Stimulated activated CD4-positive, alpha-beta T cell treated with anti-CD3 and anti-CD28 coated beads, Interleukin-1b, Interleukin-23, amount 100 ng/mL, for 24 hours (primary cell): ENCODE results near the gene MTX1.
"Not testable (repeated sequence)": the region's sequence is repeated elsewhere in the genome, so short reads cannot be mapped to it uniquely, and the experiment has no call there.

ENCODE experiments used
- DNase-seq, 4 experiments: peaks; one replicate each; pipeline ENCODE4 v3.0.0-alpha.2; 2020; ENCODE audit warnings: low read depth in 4 of 4, low spot score in 1 of 4

MTX1 gene, protein sequence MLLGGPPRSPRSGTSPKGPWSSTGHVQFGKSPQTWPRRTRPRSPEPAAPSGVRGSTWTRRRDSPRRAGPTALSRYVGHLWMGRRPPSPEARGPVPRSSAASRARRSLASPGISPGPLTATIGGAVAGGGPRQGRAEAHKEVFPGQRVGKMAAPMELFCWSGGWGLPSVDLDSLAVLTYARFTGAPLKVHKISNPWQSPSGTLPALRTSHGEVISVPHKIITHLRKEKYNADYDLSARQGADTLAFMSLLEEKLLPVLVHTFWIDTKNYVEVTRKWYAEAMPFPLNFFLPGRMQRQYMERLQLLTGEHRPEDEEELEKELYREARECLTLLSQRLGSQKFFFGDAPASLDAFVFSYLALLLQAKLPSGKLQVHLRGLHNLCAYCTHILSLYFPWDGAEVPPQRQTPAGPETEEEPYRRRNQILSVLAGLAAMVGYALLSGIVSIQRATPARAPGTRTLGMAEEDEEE

DNA sequence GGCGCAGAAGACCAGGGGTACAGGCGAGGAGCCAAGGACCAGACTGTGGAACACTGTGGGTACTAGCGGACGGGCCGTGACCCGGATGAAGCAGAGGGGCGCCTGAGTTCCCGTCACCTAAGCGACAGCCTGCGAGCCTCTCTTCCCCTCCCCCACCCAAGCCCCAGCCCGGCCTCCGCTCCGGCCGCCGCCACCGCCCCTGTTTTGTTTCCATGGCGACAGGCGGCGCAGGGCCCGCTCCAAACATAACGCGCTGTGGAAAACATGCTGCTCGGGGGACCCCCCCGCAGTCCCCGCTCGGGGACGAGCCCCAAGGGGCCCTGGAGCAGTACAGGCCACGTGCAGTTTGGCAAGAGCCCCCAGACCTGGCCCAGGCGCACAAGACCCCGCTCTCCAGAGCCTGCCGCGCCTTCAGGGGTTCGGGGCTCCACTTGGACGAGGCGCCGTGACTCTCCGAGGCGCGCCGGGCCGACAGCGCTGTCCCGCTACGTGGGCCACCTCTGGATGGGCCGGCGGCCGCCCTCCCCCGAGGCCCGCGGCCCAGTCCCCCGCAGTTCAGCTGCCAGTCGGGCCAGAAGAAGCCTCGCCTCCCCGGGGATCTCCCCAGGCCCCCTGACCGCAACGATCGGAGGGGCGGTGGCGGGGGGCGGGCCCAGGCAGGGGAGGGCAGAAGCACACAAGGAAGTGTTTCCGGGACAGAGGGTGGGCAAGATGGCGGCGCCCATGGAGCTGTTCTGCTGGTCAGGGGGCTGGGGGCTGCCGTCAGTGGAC, at the start of gene MTX1:
TSS of gene MTX1 (plus strand) at position 155 of the 771 bp plus-strand sequence. CDS start at position 265, 110 bp downstream.
- DNase-seq: peak; percentile 67 to 85 (median 72)

DNA sequence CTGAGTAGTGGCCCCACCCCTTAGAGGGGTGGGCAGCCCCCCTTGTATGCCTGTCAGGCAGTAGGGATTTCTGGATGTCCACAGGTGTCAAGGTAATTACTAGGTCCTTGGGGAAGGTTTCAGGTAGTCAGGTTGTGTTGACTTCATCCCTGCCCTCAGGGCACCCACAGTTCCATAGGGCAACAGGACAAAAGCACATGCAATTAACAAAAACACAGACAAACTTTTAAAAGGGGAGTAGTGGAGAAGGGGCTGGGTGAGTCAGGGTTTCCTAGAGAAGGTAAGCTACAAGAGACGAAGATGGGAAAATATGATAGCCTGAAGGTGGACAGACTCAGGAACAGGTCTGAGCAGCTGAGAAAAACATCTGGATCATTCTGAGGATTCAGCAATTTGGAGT, 49.5 kb upstream of the MTX1 start:
- DNase-seq: no peak

DNA sequence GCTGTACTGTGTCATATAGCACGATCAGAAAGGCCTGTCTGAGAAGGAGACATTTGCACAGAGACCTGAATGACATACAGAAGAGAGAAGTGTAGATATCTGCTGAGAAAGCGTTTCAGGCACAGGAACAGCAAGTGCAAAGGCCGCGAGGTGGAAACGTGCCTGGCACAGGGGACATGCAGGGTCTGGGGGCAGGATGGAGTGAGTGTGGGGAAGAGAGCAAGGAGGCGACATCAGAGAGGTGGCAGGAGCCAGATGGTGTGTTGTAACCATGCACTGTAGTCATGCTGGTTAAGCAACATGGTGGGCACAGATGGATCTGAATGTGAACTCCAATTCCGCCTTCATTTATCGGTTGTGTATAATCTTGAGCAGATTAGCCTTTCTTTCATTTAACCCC, 48.4 kb upstream of the MTX1 start:
- no peak for DNase-seq

DNA sequence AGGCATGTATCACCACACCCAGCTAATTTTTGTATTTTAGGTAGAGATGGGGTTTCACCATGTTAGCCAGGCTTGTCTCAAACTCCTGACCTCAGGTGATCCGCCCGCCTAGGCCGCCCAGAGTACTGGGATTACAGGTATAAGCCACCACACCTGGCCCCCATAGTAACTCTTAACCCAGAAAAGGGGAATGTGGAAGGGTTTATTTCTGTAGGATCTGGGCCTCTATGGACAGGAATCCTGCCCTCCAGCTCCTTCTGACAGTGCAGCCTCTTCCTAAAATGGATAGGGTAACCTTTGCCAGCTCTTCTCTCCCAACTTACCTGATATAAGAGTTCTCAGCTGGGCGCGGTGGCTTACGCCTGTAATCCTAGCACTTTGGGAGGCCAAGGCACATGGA, 45.9 kb upstream of the MTX1 start:
- not testable (repeated sequence) for DNase-seq

DNA sequence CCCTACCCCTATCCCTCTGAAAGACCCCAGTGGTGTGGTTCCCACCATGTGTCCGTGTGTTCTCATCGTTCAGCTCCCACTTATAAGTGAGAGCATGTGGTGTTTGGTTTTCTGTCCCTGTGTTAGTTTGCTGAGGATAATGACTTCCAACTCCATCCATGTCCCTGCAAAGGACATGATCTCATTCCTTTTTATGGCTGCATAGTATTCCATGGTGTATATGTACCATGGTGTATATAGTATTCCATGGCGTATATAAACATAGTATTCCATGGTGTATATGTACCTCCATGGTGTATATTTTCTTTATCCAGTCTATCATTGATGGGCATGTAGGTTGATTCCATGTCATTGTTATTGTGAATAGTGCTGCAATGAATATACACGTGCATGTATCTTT, 44.7 kb upstream of the MTX1 start:
- not testable (repeated sequence) for DNase-seq

DNA sequence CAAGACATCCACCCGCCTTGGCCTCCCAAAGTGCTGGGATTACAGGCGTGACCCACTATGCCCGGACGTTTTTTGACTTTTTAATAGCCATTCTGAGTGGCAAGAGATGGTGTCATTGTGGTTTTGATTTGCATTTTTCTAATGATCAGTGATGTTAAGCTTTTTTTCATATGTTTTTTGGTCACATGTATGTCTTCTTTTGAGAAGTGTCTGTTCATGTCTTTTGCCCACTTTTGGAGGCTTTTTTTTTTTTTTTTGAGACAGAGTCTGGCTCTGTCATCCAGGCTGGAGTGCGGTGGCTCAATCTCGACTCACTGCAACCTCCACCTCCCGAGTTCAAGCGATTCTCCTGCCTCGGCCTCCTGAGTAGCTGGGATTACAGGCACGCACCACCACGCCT, 43.9 kb upstream of the MTX1 start:
- DNase-seq: not testable (repeated sequence)

GRCh38 chr1:155166051-155166470, 42.4 kb upstream of the MTX1 start:
- no peak for DNase-seq

GRCh38 chr1:155166471-155167165, 41.9 kb upstream of the MTX1 start:
- no peak for DNase-seq

DNA sequence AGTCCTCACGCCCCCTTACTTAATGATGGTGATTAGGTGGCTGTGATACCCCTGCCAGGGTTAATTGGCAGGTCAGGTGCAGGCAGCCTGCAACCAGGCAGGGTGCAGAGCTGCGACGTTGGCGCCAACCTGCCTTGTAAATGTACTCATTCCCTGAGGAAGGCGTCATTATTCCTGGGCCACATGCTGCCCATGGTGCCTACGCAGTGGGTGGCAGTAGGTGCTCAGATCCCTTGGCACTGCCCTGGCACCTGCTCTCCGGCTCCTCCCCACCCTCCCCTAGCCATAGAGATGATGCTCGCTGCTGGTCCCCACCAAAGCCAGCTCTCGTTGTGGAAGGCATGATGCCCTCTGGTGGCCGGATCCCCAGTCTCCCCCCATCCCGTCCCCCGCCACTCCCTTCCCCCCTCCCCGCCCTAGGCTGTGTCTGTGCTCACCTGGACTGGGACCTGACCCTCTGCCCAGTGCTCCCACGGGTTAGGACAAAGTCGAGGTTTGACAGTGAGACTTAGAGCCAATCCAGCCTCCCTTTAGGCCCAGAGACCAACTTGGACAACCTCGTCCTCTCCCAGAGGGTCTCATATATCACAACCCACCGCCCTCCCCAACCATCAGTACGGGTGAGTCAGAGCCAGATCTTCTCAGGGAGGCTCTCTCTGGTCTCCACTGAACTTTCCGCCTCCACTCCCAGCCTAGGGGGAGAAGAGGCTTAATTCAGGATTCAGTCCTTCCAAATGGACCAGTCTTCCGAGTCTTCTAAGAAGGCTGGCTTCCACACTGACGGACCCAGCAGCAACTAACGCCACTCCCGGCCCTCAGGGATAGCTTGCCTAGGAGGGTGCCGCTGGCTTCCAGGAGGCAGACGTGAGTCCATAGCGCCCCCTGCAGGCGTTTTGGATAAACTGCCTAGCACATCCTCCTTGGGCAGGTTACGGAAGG, 41.1 kb upstream of the MTX1 start:
- DNase-seq: peak; percentile 79 to 86 (median 82)

DNA sequence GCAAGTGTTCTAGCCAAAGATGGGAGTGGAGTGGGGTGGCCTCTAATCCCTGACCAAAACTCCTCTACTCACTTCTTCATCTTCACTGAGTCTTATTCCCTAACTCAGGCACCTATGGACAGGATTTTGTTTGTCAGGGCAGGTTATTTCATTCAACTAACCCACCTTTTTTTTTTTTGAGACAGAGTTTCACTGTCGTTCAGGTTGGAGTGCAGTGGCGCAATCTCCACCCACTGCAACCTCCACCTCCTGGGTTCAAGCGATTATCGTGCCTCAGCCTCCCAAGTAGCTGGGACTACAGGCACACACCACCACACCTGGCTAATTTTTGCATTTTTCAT, 40.4 kb upstream of the MTX1 start:
- DNase-seq: not testable (repeated sequence)

GRCh38 chr1:155168456-155169210, 39.9 kb upstream of the MTX1 start:
- no peak for DNase-seq

- DNase-seq: no peak
Measured at GRCh38 chr1:155169541-155169940, 39.0 kb upstream of the MTX1 start.

DNA sequence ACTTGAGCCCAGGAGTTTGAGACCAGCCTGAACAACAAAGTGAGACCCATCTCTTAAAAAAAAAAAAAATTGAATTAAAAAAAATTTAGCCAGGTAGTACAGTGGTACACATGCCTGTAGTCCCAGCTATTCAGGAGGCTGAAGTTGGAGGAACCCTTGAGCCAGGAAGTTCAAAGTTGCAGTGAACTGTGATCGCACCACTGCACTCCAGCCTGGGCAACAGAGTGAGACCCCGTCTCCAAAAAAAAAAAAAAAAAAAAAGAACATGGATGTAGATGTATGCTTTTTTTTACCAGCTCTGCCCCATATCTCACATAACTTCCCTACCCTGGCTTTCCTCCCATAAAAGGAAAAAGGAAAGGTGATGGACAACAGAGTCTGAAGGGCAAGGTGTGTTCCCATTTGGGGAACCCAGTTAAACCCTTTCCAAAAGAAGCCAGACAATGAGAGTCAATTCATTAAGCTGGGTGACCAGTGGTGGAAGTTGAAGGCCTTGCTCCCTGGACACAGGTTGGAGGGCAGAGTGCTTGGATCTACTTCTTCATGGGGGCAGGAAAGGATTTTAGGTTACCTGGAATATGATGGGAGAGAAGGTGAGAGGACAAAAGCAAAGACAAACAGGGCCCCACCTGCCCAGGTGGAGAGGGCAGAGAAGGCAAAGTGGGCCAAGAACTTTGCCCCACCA, 38.3 kb upstream of the MTX1 start:
- DNase-seq: no peak

- DNase-seq: no peak
Measured at GRCh38 chr1:155170806-155171205, 37.7 kb upstream of the MTX1 start.

GRCh38 chr1:155171836-155172731, 36.4 kb upstream of the MTX1 start:
- no peak for DNase-seq

GRCh38 chr1:155172732-155173477, 35.6 kb upstream of the MTX1 start, which contains the start of gene KRTCAP2:
TSS of gene KRTCAP2 (minus strand) at chr1:155173304. CDS start at chr1:155173224, 80 bp downstream.
- DNase-seq: peak; percentile 84 to 93 (median 88)
